Midbrain (tissue), 1 donor: ENCODE measurements around the gene VAMP1.
A peak's percentile ranks its signal among the peaks of the same experiment; 100 is the strongest.

Experiments used
- DNase-seq: peaks from one replicate; lab custom pipeline; 2025; lab: John Stamatoyannopoulos, UW

VAMP1 gene

DNA sequence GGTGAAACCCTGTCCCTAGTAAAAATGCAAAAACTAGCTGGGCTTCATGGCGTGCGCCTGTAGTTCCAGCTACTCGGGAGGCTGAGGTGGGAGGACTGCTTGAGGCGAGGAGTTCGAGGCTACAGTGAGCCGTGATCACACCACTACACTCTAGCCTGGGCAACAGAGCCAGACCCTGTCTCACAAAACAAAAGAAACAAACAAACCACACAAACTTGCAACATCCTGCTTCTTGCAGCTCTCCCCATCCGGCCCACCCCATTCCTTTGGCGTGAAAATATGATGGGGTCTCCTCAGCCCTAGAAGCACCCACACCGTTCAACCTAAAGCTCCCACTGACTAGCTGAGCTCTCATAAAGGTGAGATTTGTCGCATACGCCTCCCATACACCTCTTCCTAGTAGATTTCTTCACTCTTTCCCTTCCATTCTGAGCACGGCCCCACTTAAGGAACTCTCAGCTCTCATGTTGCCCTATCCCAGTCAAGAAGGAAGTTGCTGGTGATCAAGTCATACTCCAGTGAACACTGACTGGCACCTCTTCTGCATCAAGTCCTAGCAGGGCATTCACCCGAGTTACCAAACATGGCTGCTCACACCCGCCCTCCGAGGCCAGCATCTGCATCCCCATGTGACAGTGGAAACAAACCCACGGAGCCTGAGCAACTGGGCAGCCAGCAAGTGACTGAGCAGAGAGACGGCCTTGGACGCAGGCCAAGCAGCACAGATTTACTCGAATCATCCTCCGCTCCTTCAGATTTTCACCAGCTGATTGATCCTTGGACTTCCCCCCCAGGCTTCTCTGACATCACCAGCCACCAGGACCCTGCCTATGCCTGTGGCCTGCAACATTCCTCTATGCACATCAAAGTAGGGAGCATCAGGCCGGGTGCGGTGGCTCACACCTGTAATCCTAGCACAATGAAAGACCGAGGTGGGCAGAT, 44.6 kb downstream of the VAMP1 start:
- peak; percentile 8 for DNase-seq

DNA sequence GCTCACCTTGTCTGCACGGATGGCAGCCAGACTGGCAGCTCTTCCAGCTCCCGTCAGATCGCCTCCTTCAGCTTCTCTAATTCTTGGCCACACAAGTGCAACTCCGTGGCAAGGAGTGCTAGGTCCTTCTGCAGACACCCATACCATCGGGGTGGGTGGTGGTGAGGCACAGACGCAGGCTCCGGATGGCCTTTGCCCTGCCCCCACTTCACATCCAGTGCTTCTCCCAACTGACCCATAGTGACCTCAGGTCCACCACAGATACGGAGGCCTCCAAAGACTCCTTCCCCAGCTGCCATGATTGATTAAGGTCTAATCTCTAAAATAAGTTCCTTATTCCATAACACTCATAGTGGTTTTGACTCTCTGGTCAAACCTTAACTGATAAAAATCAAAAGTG, 45.6 kb downstream of the VAMP1 start:
- DNase-seq: no peak

DNA sequence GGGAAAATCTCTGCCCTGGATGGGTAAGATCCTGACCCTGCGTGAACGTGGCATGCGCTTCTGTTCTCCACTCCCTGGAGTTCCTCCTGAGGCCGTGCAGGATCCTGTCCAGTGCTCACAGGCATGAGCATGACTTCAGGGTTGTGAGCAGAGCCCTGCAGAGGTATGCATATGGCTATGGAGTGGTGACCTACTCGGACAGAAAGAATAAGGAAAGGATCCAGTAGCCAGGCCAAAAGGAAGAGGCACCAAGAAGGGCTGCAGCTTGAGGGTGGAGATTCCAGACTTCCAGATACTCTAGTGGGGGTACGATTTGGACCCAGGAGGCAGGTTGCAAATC, 46.5 kb downstream of the VAMP1 start:
- DNase-seq: peak; percentile 17

DNA sequence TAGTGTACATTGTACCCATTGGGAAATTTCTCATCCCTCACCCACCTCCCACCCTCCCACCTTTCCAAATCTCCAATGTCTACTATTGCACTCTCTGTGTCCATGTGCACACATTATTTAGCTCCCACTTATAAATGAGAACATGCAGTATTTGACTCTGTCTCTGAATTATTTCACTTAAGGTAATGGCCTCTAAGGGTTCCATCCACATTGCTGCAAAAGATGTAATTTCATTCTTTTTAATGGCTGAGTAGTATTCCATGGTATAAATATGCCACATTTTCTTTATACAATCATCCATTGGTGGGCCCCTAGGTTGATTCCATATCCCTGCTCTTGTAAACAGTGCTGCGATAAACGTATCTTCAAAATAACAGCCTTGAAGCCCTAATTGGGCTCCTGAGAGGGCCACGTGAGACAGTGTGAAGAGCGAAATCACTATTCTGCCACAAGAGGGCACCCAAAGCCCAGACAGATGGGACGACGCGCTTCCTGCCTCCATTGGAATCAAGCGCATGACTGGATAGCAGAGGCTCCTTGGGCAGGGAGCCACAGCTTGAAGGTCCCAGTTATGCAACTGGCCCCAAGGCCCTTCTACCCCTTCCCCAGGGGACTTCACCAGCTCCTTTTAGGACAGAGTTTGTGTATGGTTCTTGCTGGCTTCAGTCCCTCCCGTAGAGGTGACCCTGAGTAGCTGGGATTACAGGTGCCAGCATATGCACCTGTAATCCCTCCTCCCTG, 47.0 kb downstream of the VAMP1 start:
- DNase-seq: peak; percentile 90

DNA sequence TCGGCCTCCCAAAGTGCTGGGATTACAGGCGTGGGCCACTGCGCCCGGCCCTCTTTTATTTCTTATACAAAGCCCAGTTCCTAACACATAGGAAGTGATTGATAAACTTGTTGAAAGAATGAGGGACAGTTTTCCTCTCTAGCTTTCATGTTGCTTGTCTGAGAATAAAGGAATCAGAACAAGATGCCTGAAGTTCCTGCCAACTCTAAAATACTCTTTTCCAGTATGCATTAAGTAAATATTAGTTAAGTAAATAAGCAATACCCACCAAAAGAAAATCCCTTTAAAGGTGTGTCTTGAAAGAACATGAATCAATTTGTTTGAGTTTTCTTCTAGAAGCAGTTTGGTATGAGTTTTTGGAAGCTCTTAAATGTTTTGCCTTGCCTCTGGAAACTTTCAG, 50.1 kb downstream of the VAMP1 start:
- no peak for DNase-seq

DNA sequence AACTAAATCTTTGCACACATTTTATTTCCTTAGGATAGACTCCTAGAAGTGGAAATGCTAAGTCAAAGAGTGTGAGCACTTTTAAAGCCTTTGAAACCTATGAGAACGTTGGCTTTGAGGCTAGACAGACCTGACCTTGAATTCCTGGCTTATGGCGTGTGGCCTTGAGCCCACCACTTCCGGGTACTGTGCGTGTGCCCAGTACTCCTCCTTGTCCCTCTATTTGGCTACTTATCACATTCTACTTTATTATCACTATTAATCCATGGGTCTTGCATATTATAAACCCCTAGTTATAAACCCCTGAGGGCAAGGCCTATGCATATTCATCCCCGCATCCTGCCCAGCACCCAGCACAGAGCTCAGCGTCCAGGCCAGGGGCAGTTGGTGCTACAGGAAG, 51.7 kb downstream of the VAMP1 start:
- no peak for DNase-seq

DNA sequence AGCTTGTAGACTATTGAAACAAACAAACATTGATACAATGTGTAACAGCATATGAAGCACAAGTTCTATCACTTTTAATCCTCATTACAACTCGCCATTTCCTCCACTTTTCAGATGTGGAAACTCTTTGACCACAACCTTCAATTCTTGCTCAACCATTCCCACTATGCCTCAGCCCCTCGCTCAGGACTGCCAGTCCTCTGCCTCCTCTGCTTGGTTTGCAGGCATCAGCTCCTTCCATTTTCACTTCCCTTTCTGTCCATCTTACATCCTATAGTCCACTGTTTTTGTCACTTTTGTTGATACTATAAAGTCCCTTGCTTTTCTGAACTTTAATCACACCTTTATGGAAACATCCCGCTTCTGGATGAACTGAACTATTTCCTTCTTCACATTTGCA, 53.9 kb downstream of the VAMP1 start:
- DNase-seq: peak; percentile 3
